Transverse colon (tissue), 4 donors: Measurements from ENCODE around the gene FAM240B. TPM values are rescaled to one million over a fixed set of nuclear protein-coding genes. Genes with fewer than 3 reads are reported as not detected.

ENCODE experiments used
- DNase-seq: peaks from one replicate; pipeline ENCODE4 v3.0.0-alpha.2; 2019
- H3K27ac ChIP-seq, 4 donors: fragments of 200-600 bp; sonication (generic); 2 replicates each; pipeline ENCODE4 v1.5.1; 2016 to 2018; ENCODE audit warnings: inconsistent platforms in 4 of 4
- H3K27me3 ChIP-seq: fragments of 200-600 bp; sonication (generic); 2 replicates; pipeline ENCODE4 v1.5.1; 2017; ENCODE audit warnings: inconsistent platforms
- H3K36me3 ChIP-seq, 4 donors: fragments of 200-600 bp; sonication (generic); 2 replicates each; pipeline ENCODE4 v1.5.1; 2017 to 2019; ENCODE audit warnings: inconsistent platforms in 4 of 4
- H3K4me1 ChIP-seq, 4 donors: fragments of 200-600 bp; sonication (generic); 2 replicates each; pipeline ENCODE4 v1.5.1; 2017 to 2020; ENCODE audit warnings: inconsistent platforms in 4 of 4
- H3K4me3 ChIP-seq, 4 donors: fragments of 200-600 bp; sonication (generic); 1 replicate in 1 of 4; 2 replicates in 3 of 4; pipeline versions ENCODE4 v1.5.1 to v1.6.1; 2017 to 2019; ENCODE audit warnings: inconsistent platforms in 4 of 4
- H3K9me3 ChIP-seq, 2 donors: fragments of 200-600 bp; sonication (generic); 2 replicates each; pipeline ENCODE4 v1.5.1; 2017 to 2019; ENCODE audit warnings: inconsistent platforms in 2 of 2
- CTCF ChIP-seq, 5 experiments: fragments of 200-600 bp in 3 of 5; fragments of 450-650 bp in 2 of 5; sonication (generic) in 3 of 5; IDR thresholded peaks; 1 replicate in 2 of 5; 2 replicates in 3 of 5; pipeline ENCODE4 v1.5.1; 2016 to 2017; ENCODE audit warnings: antibody characterized with exemption in 5 of 5, inconsistent platforms in 3 of 5, mild to moderate bottlenecking in 2 of 5, moderate library complexity in 1 of 5
- EP300 ChIP-seq: sonication (generic); formaldehyde crosslinking; IDR thresholded peaks from one replicate; pipeline ENCODE4 v1.6.1; 2017; ENCODE audit warnings: antibody characterized with exemption, low read depth
- POLR2A ChIP-seq: fragments of 450-650 bp; IDR thresholded peaks from one replicate; pipeline ENCODE4 v1.6.1; 2016; ENCODE audit warnings: antibody characterized with exemption, mild to moderate bottlenecking, moderate library complexity
- POLR2AphosphoS5 ChIP-seq, 3 donors: sonication (generic); formaldehyde crosslinking; IDR thresholded peaks; one replicate each; pipeline ENCODE4 v1.6.1; 2016; ENCODE audit warnings: antibody characterized with exemption in 3 of 3
- WGBS, 2 donors: methylation state at CpG; one replicate each; pipeline ENCODE4 v1.1.5; 2018; ENCODE audit warnings: low coverage in 1 of 2; 5-methylcytosine and 5-hydroxymethylcytosine counted together
- in situ Hi-C, 4 donors: fragments of 200-750 bp; cut with MboI; loops; one replicate each; pipeline versions ENCODE4 v1.15.0 to v1.15.1; 2017; ENCODE audit warnings: low sequenced_read_pairs in 3 of 4, low pct_ligation_motif_present in 1 of 4, low pct_unique_long_range_greater_than_20kb in 1 of 4
- intact Hi-C: fragments of 100-400 bp; cut with DNase I; formaldehyde crosslinking; loops from one replicate; pipeline ENCODE4 v1.15.1; 2023; ENCODE audit warnings: low total_unique reads
- total RNA-seq, 4 donors: library from RNA; depleted of rRNA; stranded (reverse); fragments of >200 nt; gene quantifications; one replicate each; pipeline ENCODE4 v1.1.0, GENCODE V29; 2016

The FAM240B gene
- total RNA-seq, 4 donors from 2014 or later, result not detected

- intact Hi-C loops, result no loop called here
- no peaks in the 10 kb centered on the region for H3K27me3 ChIP-seq
- H3K4me1 ChIP-seq, result peaks cover 0 to 11% (median 0%) of the 10 kb centered on the region in 4 donors
- no peak for DNase-seq
- H3K27ac ChIP-seq, result no peak overlapping the region
- H3K36me3 ChIP-seq, result no peaks in the 10 kb centered on the region
- no peak overlapping the region for H3K4me3 ChIP-seq
- in situ Hi-C loops, result no loop called here
- TF ChIP-seq POLR2A (no peak), EP300 (no peak), CTCF (IDR thresholded peaks at IDR 0.05) (no peak)
- 33 to 57% methylated on average over 3 to 5 of the region's 5 CpGs for WGBS, 2 donors
- no peaks in the 10 kb centered on the region for H3K9me3 ChIP-seq
These were observed 30.3 kb downstream of the FAM240B start for GRCh38 chr9:38689678-38690077.

- WGBS, 2 donors, result 50 to 74% methylated on average over 3 to 8 of the region's 8 CpGs
- in situ Hi-C loops, result no loop called here
- intact Hi-C loops, result no loop called here
- no peak for TF ChIP-seq POLR2AphosphoS5 (IDR thresholded peaks at IDR 0.05)
- no peak for TF ChIP-seq EP300
- no peak for TF ChIP-seq CTCF (IDR thresholded peaks at IDR 0.05)
- Histone ChIP-seq H3K4me1 (peaks cover 0 to 11% (median 0%) of the 10 kb centered on the region in 4 donors), H3K4me3 (peak overlapping the region in 2 of 4 donors; percentile 18 to 33), H3K36me3 (no peaks in the 10 kb centered on the region), H3K27me3 (no peaks in the 10 kb centered on the region), H3K9me3 (no peaks in the 10 kb centered on the region), H3K27ac (peak overlapping the region in 2 of 4 donors; percentile 4 to 47)
- DNase-seq, result no peak
These were observed 31.9 kb downstream of the FAM240B start for GRCh38 chr9:38687992-38688391.

- Histone ChIP-seq H3K27ac (peak overlapping the region; percentile 4 to 47 (median 29)), H3K4me1 (peaks cover 0 to 11% (median 0%) of the 10 kb centered on the region in 4 donors), H3K36me3 (no peaks in the 10 kb centered on the region), H3K27me3 (no peaks in the 10 kb centered on the region), H3K4me3 (peak overlapping the region in 2 of 4 donors; percentile 18 to 33), H3K9me3 (no peaks in the 10 kb centered on the region)
- intact Hi-C loops, result no loop called here
- TF ChIP-seq CTCF (IDR thresholded peaks at IDR 0.05), result no peak
- no peak for TF ChIP-seq POLR2A
- no peak for TF ChIP-seq EP300
- no peak for TF ChIP-seq POLR2AphosphoS5 (IDR thresholded peaks at IDR 0.05)
- WGBS, 2 donors, result 0 to 54% methylated on average over 1 to 21 of the region's 21 CpGs
- DNase-seq, result peak; percentile 82
- in situ Hi-C loops, result no loop called here
These were observed 32.5 kb downstream of the FAM240B start for GRCh38 chr9:38687389-38687842.

GRCh38 chr9:38686933-38687332 is 33.0 kb downstream of the FAM240B start:
- Histone ChIP-seq H3K4me1 (peaks cover 0 to 11% (median 0%) of the 10 kb centered on the region in 4 donors), H3K4me3 (peak overlapping the region in 2 of 4 donors; percentile 18 to 33), H3K36me3 (no peaks in the 10 kb centered on the region), H3K9me3 (no peaks in the 10 kb centered on the region), H3K27me3 (no peaks in the 10 kb centered on the region), H3K27ac (peak overlapping the region in 3 of 4 donors; percentile 4 to 47 (median 40))
- in situ Hi-C loops (no loop called here), intact Hi-C loops (no loop called here)
- no peak for DNase-seq
- TF ChIP-seq EP300 (no peak), POLR2AphosphoS5 (IDR thresholded peaks at IDR 0.05) (no peak), POLR2A (no peak), CTCF (IDR thresholded peaks at IDR 0.05) (no peak)
- WGBS, 2 donors, result 25 to 36% methylated on average over 4 to 10 of the region's 10 CpGs
